Activated CD8-positive, alpha-beta T cell treated with anti-CD3 and anti-CD28 coated beads for 36 hours (primary cell): ENCODE measurements around the gene LIPT2. TPM values are rescaled to one million over a fixed set of nuclear protein-coding genes. Genes with fewer than 3 reads are reported as not detected.

Experiments used
- ATAC-seq: fragments of 200-7000 bp; cut with Tn5 transposase; one replicate; pipeline ENCODE4 v1.10.0; 2021; ENCODE audit warnings: mild to moderate bottlenecking, moderate library complexity
- CTCF ChIA-PET: fragments of 350-600 bp; sonication (Branson Sonifier 250); formaldehyde crosslinking; loops from one replicate; lab custom pipeline; 2021; ENCODE audit warnings: antibody characterized with exemption; lab: Charles Lee
- POLR2A ChIA-PET: fragments of 350-600 bp; sonication (Branson Sonifier 250); formaldehyde crosslinking; loops from one replicate; lab custom pipeline; 2021; ENCODE audit warnings: antibody characterized with exemption; lab: Charles Lee
- DNase-seq: peaks from one replicate; pipeline ENCODE4 v3.0.0-alpha.2; 2020
- H3K27ac Mint-ChIP-seq: one replicate; pipeline ENCODE4 v1.8.0; 2021; ENCODE audit warnings: mild to moderate bottlenecking, mixed read lengths
- H3K27me3 Mint-ChIP-seq: one replicate; pipeline ENCODE4 v1.8.0; 2021; ENCODE audit warnings: mixed read lengths
- H3K36me3 Mint-ChIP-seq: one replicate; pipeline ENCODE4 v1.8.0; 2021; ENCODE audit warnings: low read depth, mixed read lengths
- H3K4me1 Mint-ChIP-seq: one replicate; pipeline ENCODE4 v1.8.0; 2021; ENCODE audit warnings: low read depth, mixed read lengths
- H3K4me3 Mint-ChIP-seq: one replicate; pipeline ENCODE4 v1.8.0; 2021; ENCODE audit warnings: mild to moderate bottlenecking, moderate library complexity, mixed read lengths
- H3K9me3 Mint-ChIP-seq: one replicate; pipeline ENCODE4 v1.8.0; 2021; ENCODE audit warnings: mixed read lengths
- intact Hi-C: fragments of 100-400 bp; cut with micrococcal nuclease; formaldehyde crosslinking; loops from one replicate; pipeline ENCODE4 v1.10.0; 2022
- total RNA-seq, 2 experiments: library from RNA; stranded (reverse); gene quantifications; one replicate each; pipeline ENCODE4 v1.2.3, GENCODE V29; 2021
- TF ChIP-seq, protein P1 (sequence below): fragments of 200-600 bp; IDR thresholded peaks from one replicate; pipeline ENCODE4 v1.8.0; 2022; ENCODE audit warnings: antibody characterized with exemption, mild to moderate bottlenecking

Gene LIPT2
- total RNA-seq, 2 experiments from 2014 or later = 5.9 to 6.8 TPM

GRCh38 chr11:74444173-74444826 is 49.2 kb downstream of the LIPT2 start:
- no peaks in the 10 kb centered on the region for H3K36me3 Mint-ChIP-seq
- no peak for ATAC-seq

DNA sequence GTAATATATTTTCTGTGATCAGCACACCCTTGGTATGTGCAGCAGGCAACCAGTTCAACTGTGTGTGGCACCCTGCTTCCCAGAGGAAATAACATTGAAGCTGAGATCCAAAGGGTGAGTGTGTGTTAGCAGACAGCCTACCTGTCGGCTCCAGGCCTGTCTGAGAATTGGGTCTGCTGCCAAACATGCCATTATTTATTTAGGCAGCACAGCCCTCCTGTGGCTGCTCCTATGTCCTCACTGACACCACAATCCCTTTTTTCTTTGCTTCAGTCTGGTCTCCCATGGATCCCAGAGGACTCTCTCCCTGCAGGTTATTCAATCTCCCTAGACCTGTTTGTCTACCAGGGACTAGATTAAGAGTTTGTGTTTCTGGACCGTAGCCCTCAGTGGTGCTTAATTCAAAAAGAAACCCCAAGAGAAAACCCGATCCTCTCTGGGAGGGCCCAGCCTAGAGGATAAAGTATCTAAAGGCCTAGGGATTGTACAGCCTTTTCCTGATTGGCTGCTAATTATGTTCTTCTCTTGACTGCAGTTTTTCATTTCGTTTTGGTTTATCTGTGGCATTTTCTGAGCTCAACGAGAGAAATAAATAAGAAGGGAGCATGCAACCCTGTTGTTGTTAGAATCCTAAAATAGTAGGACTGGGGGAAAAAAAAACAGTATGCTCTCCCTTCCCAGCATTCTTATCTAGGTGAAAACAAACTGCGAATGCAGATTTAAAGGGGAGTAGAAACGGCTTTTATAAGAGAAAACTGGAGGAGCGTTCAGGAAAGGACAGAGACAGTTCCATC is 50.3 kb downstream of the LIPT2 start:
- POLR2A ChIA-PET = no interaction called here
- ATAC-seq (no peak), DNase-seq (no peak)
- CTCF ChIA-PET = interaction anchor here (3.8 to 11.7 kb wide), 2 partner anchors 10 to 51 kb away, joined by 12 to 190 read pairs; no protein-coding TSS in a partner anchor
- Mint-ChIP-seq H3K27me3 (no peaks in the 10 kb centered on the region), H3K9me3 (no peaks in the 10 kb centered on the region), H3K36me3 (no peaks in the 10 kb centered on the region), H3K27ac (no peak overlapping the region), H3K4me1 (no peaks in the 10 kb centered on the region), H3K4me3 (no peak overlapping the region)
- TF ChIP-seq, protein P1, sequence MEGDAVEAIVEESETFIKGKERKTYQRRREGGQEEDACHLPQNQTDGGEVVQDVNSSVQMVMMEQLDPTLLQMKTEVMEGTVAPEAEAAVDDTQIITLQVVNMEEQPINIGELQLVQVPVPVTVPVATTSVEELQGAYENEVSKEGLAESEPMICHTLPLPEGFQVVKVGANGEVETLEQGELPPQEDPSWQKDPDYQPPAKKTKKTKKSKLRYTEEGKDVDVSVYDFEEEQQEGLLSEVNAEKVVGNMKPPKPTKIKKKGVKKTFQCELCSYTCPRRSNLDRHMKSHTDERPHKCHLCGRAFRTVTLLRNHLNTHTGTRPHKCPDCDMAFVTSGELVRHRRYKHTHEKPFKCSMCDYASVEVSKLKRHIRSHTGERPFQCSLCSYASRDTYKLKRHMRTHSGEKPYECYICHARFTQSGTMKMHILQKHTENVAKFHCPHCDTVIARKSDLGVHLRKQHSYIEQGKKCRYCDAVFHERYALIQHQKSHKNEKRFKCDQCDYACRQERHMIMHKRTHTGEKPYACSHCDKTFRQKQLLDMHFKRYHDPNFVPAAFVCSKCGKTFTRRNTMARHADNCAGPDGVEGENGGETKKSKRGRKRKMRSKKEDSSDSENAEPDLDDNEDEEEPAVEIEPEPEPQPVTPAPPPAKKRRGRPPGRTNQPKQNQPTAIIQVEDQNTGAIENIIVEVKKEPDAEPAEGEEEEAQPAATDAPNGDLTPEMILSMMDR = no peak
- intact Hi-C loops = no loop called here

More at GRCh38 chr11:74444173-74444826, 49.2 kb downstream of the LIPT2 start:
- DNase-seq = no peak
- no peak overlapping the region for H3K4me3 Mint-ChIP-seq
- H3K27ac Mint-ChIP-seq = no peak overlapping the region
- no peaks in the 10 kb centered on the region for H3K9me3 Mint-ChIP-seq
- CTCF ChIA-PET = interaction anchor here (1.3 to 11.7 kb wide), 4 partner anchors 9 to 123 kb away, joined by 3 to 190 read pairs (median 6); no protein-coding TSS in a partner anchor
- TF ChIP-seq, protein P1 = no peak
- intact Hi-C loops = no loop called here
- POLR2A ChIA-PET = interaction anchor here (0.7 kb wide), 1 partner anchor 9 kb away, joined by 3 read pairs; no protein-coding TSS in a partner anchor
- H3K4me1 Mint-ChIP-seq = no peaks in the 10 kb centered on the region
- no peaks in the 10 kb centered on the region for H3K27me3 Mint-ChIP-seq

DNA sequence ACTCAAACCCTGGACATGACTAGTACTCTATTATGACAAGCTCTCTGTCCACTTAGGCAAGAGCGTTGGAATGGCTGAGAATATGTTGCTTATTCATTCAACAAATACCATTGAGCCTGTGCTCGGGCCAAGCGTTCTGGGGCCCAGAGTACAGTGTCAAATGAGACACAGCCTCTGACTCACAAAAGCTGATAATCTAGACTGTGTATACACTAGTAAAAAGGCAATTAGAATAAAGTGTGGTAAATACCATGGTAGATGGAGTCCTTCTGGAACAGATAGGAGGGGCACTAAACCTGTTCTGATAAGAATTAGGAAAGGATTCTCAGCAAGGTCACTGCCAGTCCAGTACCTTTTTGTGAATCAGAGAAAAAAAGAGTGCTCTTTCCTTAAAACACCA is 50.9 kb downstream of the LIPT2 start:
- Mint-ChIP-seq H3K36me3 (no peaks in the 10 kb centered on the region), H3K4me1 (no peaks in the 10 kb centered on the region), H3K27me3 (no peaks in the 10 kb centered on the region), H3K9me3 (no peaks in the 10 kb centered on the region), H3K27ac (no peak overlapping the region), H3K4me3 (no peak overlapping the region)
- POLR2A ChIA-PET = no interaction called here
- intact Hi-C loops = no loop called here
- DNase-seq (no peak), ATAC-seq (no peak)
- TF ChIP-seq, protein P1 = no peak
- CTCF ChIA-PET = interaction anchor here (3.8 kb wide), 1 partner anchor 11 kb away, joined by 12 read pairs; no protein-coding TSS in a partner anchor

Other genes starting within 250 kb of the LIPT2 start
- not detected for gene P4HA3, start 182.1 kb downstream of the LIPT2 start, total RNA-seq
- gene PGM2L1, start 95.3 kb downstream of the LIPT2 start, total RNA-seq = 1 to 10 TPM; 5.8 to 5.9 TPM
- gene KCNE3, start 26.2 kb downstream of the LIPT2 start, total RNA-seq = not detected
- 10 to 100 TPM; 56.0 to 67.2 TPM for gene POLD3, start 98.9 kb upstream of the LIPT2 start, total RNA-seq
- not detected for gene CHRDL2, start 237.7 kb upstream of the LIPT2 start, total RNA-seq